ENCODE data around the gene RAB1A.

The RAB1A gene

DNA sequence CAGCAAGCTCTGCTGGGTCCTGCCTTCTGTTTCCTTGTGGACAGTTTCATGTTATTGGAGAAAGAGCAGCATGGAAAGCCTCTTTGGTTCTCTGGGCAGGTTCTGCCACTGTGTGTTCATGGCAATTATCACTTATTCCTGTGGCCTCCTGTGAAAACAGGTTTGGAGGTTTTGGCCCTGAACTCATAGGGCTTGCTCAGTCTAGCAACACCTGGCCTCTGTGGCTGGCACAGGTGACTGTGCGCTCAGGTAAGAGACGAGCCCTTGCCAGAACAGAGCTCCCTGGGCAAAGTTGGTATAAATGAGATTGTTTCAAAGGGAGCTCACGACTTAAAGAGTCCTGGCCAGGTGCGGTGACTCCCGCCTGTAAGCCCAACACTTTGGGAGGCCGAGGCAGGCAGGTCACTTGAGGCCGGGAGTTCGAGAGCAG is 68.0 kb downstream of the RAB1A start:
- no peak for DNase-seq (ENCODE audit: low read depth, low spot score)

GRCh38 chr2:65061146-65061909 is 68.6 kb downstream of the RAB1A start:
- no peak for DNase-seq (ENCODE audit: low read depth, low spot score)

DNA sequence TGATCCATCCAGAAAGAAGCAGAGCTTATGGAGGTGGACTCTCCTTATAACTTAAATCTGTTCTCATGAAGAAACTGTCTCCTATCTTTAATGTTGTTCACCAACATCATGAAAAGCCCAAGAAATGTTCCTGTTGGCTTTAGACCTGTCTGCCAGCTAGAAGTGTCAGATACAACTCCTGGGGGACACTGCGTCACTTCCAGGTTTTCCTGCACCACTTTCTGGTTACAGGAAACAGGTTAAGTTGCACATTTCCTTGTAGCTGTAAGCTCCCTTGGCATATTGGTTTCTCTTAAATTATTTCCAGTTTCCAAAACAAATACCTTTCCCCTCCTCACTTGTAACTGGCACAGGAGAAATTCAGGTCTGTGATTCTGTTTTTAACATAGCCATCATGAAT is 70.8 kb downstream of the RAB1A start:
- DNase-seq (ENCODE audit: low read depth, low spot score), result no peak

DNA sequence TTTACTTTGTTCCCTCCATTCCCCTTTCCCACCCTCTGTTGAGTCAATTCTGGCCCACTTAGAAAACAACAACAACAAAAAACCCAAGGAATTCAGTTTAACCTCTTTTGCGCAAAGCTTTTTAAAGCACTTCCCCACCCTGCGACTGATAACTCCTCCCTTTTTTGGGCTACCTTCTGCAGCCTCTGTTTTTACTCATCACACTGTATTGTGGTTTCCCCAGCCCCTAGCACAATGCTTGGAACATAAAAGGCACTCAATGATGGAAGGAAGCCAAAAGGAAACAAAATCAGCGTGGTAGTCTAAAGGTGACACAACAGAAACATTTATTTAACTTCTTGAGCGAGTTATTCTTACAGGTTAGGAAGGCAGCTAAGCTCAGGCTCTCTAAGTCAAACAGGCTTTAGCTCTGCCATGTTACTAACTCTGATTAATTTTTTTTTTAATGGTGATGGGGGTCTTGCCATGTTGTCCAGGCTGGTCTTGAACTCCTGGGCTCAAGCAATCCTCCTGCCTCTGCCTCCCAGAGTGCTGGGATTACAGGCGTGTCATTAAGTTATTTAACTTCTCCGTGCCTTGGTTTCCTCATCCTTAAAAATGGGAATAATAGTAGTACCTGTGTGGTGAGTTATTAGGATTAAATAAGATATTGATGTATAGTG is 72.4 kb downstream of the RAB1A start:
- DNase-seq (ENCODE audit: low read depth, low spot score), result no peak

GRCh38 chr2:65057054-65057375 is 72.9 kb downstream of the RAB1A start:
- DNase-seq (ENCODE audit: low read depth, low spot score), result no peak

DNA sequence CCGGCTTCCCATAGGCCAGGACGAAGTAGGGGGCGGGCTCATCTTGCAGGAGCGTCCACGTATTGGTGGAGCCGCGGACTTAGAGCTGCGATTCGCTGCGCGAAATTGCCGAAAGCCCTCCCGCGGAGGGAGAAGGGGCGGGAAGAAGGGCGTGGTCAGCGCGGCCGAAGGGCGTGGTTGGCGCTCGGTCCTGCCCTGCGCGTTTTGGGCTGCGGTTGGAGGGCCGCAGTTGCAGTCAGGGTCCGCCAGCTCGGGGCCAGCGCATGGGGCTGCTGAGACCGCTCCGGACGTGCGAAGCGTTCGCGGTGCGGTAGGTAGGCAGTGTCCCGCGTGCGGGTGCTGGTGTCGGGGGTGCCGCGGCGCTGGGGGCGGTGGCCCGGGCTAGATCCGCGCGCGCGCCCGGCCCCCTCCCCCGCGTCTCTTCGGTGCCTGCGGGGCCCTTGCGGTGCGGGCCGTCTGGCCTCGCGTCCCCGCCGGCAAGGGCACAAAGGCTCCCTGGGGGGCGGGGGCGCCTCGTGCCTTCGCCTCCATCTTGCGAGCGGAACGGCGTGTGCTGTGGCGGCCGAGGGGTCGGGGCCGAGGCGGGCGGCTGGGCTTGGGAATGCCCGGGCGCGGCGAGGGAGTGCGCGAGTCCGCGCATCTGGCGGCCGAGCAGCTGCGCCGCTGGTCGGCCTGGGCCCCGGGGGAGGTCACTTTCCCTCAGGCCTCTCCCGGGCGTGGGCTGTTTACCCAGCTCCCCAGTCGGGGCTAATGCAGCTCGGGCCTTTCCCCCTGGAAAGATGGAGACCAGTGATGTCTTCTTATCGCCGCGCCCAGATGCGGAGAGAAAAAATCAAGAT is 73.5 kb downstream of the RAB1A start, which contains the start of gene CEP68:
Gene CEP68 (plus strand): TSS at position 202 of the 839 bp plus-strand sequence. CDS start 13,029 bp downstream, outside the sequence.
- DNase-seq (ENCODE audit: low read depth, low spot score), result peak; percentile 99

GRCh38 chr2:65055422-65056214 is 74.3 kb downstream of the RAB1A start:
- DNase-seq (ENCODE audit: low read depth, low spot score), result peak; percentile 32

DNA sequence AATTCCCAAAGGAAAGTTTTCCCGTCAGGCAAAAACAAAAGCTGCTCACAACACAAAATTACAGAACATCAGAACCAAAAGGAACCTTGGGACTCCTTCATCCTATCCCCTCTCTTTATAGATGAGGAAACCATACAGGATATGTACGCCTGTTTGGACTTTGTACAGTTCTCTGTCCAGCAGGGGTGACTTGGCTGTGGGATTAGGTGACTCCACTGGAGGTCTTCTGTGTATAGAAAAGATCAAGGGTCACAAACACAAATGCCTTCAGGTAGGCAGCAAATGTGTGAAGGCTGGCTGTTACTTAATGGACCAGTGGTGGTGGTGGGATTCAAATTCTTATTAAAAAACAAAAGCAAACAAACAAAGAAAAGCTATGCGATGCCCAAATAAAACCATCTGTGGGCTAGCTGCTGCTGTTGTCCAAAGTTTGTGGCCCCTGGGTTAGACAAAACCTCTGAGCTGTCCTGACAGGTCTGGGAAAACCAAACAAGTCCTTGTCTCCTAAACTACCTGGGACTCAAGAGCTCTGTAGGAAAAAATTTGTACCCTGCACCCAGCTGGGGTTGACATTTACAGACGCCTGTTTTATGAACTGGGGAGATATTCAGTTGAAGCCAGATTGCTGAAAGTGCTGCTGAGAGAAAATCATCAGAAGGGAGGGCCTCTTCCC is 75.0 kb downstream of the RAB1A start:
- DNase-seq (ENCODE audit: low read depth, low spot score), result no peak

DNA sequence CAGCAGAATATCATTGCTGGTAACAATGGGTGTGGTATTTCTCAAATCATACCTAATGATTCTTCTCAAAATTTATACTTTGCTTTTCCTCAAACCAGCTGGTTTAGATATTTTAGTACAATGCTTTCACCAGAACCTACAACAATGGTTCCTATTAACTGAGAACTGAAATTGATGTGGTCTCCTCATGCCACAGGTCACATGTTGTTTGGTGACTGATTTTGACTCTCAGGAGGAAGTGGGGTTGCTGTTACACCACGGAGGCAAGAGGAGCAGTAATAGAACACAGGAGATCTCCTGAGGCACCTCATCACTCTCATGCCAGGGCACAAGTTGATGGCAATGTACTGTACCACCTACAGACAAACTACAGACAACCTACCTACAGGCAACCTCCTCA is 76.7 kb downstream of the RAB1A start:
- DNase-seq (ENCODE audit: low read depth, low spot score), result no peak

DNA sequence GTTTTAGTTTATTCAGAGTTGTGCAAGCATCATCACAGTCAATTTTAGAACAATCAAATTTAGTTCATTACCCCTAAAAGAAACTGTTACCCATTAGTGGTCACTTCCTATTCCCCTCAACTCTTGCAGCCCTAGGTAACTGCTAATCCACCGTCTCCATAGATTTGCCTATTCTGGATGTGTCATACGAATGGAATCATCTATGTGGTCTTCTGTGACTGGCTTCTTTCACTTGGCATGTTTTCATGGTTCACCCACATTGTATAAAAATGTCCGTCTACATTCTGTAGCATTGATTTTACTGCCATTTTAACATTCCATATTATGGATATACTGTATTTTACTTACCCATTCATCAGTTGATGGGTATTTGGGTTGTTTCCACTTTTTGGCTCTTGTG is 79.0 kb downstream of the RAB1A start:
- DNase-seq (ENCODE audit: low read depth, low spot score), result no peak

DNA sequence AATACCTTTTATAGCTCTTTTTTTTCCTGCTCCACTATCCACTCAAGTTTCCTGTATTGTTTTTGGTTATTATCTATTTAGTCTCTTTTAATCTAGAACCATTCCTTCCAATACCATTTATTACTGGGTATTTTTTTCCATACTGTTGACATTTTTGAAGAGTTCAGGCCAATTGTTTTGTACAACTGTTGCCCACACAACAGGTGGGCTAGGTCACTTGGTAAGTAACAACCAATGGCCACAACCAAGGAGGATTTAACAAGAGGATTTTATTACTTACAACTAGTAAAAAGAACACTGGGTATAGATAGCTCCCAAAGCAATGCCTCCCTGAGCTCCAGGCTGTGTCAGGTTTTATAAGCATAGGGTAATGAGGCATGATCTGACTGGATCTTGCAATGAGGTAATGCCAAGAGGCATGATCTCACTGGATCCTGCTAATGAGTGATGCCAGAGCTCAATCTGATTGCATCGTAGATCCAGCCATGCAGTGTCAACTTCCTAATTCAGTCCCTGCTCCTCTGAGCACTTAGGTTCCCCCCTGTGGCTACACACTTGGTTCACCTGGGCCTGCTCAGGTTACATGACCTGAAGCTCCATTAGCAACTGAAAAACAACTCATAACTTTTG is 80.8 kb downstream of the RAB1A start:
- DNase-seq (ENCODE audit: low read depth, low spot score), result peak; percentile 37

- DNase-seq (ENCODE audit: low read depth, low spot score), result no peak
Measured at GRCh38 chr2:65046633-65047407, 83.1 kb downstream of the RAB1A start.

DNA sequence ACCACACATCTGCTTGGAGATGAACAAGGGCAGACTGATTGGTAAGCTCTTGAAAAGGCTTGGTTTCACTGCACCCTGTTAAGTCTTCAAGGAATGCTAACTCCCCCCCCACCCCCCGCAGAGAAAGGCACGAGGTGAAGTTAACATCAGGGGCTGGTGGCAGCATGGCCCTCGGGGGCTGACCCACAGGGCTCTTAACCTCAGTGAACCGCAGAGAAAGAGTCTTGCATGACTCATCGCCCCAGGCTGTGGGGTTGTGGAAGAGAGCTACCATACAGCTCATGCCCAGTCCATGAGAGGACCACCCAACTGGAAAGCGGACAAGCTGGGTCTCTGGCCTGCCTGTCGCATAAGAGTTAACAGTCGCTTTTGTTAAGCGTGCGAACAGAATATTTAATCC is 84.3 kb downstream of the RAB1A start:
- DNase-seq (ENCODE audit: low read depth, low spot score), result peak; percentile 89

DNA sequence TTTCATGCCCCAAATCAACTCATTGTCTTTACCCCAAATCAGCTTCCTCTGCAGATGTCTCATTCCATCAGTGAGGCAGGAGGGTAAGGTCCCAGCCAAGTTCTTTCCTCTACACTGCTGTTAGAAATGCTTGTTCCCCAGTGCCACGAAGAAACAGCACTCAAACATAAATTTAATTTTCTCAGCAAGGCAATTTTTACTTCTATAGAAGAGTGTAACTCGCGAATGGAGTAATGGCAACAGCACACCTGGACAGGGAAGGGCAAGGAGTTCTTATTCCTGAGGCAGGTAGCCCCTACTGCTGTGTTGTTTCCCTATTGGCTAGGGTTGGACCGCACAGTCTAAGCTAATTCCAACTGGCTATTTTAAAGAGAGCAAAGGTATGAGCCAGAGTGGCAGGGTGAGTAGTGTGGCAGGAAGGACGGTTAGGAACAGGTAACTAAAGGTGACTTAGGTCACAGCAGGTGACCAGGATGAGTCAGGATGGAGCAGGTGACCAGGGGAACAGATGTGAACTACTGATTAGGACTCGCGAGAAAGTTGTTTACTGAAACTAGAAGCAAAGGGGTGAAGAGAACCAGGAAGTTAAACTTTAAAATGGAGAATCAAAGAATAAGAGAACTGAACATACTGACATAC is 85.7 kb downstream of the RAB1A start:
- DNase-seq (ENCODE audit: low read depth, low spot score), result no peak

DNA sequence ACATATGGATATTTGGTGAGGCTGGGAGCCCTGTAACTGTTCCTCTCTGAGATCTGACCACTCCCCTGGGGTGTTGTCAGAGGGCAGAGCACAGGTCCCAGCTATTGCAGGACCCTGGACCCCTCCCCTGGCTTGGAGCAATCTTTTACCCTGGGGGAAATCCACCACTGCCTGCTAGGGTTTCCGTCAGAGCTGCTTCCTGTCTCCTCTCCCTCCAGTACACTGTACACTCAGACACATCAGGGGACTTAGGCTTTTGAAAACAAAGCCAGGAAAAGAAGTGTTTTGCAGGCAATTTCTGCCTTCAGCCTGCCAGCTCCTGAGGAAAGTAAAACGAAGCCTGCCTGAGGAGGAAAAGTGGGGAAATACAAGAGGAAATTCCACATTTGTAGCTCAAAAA is 86.9 kb downstream of the RAB1A start:
- DNase-seq (ENCODE audit: low read depth, low spot score), result no peak

GRCh38 chr2:65040400-65041261 is 89.3 kb downstream of the RAB1A start:
- DNase-seq (ENCODE audit: low read depth, low spot score), result peak; percentile 77

GRCh38 chr2:65039640-65040039 is 90.3 kb downstream of the RAB1A start:
- DNase-seq (ENCODE audit: low read depth, low spot score), result no peak

GRCh38 chr2:65037178-65037577 is 92.7 kb downstream of the RAB1A start:
- DNase-seq (ENCODE audit: low read depth, low spot score), result no peak

Data from ELF-1 (cell line).